Non-pigmented ciliary epithelial cell (primary cell): ENCODE data around the gene LRP2.
"Not testable (repeated sequence)": the region's sequence is repeated elsewhere in the genome, so short reads cannot be mapped to it uniquely, and the experiment has no call there.

Source experiments
- DNase-seq: peaks from one replicate; pipeline ENCODE4 v3.0.0-alpha.2; 2010; ENCODE audit warnings: low read depth

Gene LRP2

DNA sequence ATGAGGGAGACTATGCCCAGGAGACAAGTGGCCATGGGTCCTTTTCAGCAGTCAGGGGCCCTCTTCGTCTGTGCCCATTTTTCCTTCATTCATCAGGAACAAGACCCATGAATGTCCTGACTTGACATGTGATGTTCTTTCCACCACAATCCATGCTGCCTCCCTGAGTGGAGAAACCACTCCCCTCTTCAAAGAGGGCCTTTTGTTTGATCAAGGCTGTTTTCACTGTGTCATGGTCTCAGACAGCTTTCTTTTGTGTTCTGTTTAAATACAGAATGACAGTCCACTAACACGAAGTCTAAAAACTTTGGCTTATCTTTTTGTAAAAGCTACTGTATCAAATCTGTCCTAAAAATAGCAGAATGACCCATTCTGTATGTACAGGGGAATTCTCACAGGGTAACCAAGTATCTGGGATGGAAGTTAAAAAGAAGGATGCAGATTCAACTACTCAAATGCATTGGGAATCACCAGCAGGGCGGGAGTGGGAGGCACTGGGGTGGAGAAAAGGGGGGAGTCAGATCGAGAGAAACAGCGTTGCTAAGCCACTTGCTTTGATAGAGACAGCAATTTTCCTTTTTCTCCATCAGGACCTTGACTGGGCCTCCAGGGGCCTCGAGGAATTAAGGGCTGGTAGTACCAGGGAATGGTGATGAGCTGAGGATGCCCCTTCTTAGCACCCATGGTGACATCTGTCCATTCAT, 13.9 kb downstream of the LRP2 start:
- DNase-seq, result no peak

DNA sequence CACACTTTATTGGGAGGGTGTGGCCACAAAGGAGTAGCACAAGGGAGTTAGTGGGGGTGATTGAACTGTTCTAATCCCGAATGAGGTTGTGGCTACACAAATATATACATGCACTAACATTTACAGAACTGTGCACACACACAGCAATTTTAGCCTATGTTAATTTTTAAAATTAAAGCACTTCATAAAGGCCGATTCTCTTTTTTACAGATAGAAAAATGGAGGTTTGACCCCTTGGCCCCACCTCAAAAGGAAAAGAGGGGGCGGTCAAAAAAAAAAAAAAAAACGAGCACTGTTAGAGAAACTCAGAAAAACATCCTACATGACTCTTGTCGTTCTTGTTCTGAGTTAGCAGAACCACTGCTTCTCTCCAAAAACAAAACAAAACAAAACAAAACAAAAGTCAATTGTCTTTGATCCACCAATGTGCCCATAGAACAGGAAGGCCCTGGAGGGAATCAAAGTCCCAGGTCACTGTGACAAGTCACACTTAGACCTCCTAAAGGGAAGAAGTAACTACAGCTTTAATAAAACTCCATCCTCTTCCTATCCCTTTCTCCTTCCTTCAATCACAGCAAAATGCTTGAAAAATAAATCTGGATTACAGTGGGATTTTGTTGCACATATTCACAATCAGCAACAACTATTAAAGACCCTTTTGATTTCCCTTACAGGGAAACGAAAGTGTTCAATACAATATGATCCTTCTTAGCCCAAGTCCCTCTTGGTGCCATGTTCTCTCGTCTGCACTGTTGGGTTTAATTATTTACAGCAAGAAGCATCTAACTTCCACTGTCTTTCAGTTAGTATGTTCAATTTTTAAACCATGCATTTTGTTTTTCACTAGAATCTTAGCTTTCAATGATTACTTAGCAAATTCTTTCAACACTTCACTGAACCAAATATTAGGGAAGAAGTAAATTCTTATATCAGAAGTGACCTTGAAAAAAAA, 16.6 kb downstream of the LRP2 start:
- DNase-seq, result no peak

DNA sequence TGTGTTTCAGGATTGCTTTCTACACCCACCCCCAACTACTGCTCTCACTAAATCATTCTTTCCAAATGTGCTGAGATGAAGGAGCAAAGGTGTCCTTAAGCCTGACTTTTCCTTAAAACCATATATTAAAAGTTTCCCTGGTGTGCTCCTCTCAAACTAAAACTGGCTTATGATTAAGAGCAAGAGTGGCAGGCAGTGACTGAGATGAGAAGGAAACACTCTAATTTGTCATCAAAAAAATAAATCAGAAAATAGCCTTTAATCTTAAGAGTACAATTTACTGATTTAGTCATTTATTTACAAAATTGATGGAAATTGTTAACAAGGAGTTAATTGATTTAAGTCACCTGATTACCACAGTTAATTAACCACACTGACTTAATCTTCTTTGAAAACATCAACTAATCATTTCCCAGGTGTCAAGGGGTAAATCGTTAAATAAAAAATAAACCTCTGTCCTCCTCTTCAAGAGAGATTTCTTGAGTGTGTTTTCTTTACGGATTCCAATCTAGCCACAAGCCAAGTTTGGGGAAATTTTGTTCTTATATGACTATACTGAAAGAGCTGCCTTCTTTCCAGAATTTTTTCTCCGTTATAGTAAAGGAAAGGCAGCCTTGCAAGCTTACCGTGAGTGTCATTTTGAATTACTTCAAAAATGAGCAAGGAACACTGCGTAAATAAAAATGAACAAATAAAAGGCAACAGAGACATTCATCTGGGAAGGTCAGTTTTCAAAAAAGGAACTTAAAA, 17.4 kb downstream of the LRP2 start:
- DNase-seq, result no peak

DNA sequence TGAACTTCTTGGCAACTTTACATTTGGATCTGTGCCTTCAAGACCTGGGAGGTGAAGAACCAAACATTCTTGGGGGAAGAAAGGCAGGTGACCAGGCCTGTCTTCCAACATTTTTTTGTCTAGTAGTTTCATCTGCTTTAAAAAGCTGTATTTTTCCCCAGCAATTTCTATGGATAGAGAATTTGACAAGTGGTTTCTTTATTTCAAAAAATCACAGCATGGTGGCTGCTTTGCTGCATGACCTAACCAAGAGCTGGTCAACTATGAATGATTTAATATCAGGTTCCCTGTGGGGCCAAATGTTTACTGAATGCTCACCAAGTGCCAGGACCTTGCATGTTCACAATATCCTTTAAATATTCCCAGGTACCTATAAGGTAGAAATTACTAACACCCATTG, 19.1 kb downstream of the LRP2 start:
- no peak for DNase-seq

DNA sequence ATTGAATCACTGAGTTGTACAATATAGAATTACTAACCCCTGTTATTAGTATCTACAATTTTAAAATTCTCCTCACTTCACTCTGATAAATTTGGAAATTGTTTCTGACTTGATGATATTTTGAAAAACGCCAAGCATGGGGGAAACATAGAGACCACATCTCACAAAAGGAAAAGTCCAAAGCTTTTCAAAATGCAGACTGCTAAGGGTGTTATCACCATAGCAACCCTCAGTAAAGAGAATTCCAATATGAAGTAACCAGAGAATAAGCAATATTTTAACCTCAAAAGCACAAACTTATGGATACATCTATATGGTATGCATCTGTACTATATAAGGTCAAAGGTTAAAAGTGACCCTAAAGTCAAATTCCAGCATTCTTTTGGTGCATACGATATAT, 22.7 kb downstream of the LRP2 start:
- no peak for DNase-seq

DNA sequence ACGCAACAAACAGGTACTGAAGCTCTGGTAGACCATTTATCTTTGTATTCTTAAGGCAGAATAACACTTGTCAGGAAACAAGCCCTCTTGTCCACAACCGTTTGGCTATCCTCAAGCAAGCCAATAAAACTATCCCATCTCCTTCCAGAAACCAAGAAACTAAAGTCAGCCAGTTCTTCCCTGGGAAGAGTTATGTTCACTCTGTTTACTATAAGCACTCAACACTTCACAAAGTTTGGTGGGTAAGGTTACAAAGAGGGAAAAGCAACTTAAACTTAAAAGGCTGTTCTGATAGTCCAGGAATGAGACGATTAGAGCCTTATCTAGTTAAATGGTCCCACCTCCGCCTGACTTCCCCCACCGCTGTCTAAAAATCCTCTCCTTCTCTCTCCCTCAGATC, 25.6 kb downstream of the LRP2 start:
- no peak for DNase-seq

DNA sequence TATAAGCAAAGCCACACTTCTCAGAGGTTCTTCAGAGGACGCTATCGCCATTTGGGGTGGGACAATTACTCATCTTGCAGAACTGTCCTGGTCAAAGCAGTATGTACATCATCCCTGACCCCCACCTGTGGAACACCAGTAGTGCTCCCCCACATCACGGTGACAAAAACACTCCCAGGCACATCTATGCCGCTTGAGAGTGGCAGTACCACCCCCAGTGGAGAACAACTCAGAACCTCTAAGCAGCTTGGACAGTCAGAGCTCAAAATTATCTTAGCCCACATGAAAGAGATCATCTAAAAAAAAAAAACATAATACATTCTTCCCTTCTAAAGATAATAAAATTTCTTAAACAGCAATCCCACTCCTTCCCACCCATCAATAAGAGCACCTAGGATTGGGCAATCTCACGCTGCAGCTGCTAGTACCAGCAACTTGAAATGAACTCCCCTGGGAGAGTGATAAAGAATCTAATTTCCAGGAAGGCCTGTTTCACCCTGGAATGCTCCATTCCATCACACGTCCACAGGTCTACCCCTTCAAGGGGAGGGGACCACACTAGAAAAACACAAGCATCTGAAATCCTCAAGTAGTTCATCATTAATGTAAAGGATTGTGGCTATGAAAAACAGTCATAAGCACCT, 31.7 kb downstream of the LRP2 start:
- DNase-seq, result no peak

DNA sequence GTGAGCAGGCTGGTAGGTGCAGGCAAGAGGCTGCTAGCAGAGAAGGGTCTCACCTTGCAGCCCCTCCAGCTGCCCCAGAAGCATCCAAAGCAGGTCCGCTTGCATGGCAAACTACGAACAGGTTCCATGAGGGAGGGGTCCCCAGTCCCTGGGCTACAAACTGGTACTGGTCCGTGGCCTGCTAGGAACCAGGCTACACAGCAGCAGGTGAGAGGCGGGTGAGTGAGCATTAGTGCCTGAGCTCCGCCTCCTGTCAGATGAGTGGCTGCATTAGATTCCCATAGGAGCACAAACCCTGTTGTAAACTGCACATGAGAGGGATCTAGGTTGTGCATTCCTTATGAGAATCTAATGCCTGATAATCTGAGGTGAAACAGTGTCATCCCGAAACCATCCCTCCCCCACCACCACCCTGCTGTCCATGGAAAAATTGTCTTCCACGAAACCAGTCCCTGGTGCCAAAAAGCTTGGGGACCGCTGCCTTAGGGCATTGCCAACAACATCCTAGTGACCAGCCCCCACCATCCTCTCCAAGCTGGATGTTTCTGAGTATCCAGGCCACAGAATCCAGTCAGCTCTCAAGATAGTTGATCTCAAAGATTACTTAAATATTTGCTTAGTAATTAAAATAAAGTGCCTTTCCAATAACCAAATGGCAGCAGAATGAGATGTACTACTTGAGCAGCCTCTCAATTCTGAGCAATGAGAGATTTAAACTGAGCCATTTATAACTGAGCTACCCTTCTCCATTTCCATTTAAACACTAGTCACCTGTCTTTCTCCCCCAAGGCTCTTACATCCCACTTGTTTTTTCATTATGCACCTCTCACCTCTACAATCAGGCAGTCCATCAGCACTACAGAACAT, 32.4 kb downstream of the LRP2 start:
- DNase-seq, result no peak

DNA sequence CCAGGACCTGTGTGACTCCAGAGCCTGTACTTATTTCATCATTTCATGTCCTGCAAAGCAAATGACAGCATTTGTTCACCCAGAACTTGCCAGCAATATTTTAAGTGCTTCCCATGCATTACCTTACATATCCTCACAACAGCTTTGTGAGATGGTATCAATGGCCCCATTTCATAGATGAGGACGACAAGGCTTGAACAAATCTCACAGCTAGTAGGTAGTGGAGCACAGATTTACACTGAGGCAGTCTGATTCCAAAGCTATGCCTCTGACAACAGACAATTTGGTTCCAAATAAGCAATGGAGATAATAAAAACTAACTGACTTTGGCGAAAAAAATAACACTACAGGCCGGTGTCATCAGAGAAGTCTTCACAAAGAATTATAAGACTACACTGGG, 33.5 kb downstream of the LRP2 start:
- DNase-seq, result no peak

DNA sequence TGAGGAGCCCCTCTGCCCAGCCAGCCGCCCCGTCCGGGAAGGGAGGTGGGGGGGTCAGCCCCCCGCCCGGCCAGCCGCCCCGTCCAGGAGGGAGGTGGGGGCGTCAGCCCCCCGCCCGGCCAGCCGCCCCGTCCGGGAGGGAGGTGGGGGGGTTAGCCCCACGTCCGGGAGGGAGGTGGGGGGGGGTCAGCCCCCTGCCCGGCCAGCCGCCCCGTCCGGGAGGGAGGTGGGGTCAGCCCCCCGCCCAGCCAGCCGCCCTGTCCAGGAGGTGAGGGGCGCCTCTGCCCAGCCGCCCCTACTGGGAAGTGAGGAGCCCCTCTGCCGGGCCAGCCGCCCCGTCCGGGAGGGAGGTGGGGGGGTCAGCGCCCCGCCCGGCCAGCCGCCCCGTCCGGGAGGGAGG, 34.5 kb downstream of the LRP2 start:
- not testable (repeated sequence) for DNase-seq

DNA sequence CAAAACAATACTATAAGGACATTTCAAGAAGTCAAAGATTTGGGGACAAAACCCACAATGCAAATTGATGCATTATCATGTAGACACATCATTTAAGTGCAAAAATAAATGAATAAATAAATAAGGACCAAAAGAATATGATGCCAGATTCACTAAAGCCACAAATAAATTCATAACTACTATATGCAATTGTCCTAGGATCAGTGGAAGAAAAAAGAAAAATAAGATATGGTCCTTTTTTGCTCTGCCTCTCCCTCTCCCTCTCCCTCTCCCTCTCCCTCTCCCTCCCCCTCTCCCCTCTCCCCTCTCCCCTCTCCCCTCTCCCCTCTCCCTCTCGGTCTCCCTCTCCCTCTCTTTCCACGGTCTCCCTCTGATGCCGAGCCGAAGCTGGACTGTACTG, 36.4 kb downstream of the LRP2 start:
- DNase-seq, result not testable (repeated sequence)

DNA sequence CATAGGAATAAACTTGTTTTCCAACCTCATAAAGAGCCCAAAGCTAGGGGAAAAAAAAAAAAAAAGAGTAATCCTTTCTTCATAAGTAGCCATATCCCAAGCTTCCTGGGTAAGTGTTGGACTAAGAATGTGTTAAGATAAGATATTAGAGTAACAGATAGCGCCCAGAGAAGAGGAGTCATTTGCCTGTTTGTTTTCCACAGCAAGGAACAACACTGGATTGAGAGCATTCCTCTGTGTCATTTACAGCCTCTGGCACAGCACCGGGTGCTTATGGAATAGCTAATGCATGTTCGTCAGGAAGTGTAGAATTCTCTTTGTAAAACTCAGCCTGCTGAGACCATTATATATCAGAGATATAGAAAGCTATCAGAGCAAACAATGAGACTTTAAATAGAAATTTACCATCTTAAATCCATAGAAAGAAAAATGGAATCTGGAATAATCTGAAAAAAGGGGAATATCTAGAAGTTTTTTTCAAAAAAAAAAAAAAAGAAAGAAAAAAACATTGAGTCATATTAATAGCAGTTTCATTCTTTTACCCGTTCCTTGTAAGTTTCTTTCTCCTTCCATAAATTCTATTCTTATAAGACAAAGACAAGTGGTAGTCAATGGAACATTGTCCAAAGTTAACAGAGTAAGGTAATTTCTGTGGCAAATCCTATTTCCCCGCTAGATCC, 37.6 kb downstream of the LRP2 start:
- DNase-seq, result no peak

DNA sequence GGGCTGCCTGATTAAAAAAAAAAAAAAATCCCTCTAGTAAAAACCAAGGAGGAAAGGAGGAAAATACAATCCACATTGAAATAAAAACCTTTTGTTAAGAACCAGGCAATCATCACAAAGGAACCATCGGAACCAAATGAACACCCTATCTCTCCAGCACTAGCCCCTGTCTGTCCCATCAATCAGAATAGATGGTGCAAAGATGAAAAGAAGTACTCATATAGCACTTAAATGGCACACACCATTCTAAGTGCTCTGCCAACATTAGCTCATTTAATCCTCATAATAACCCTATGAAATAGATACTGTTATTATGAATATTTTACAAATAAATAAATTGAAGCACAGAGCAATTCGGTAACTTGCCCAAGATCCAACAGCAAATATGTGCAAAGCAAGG, 38.5 kb downstream of the LRP2 start:
- no peak for DNase-seq

DNA sequence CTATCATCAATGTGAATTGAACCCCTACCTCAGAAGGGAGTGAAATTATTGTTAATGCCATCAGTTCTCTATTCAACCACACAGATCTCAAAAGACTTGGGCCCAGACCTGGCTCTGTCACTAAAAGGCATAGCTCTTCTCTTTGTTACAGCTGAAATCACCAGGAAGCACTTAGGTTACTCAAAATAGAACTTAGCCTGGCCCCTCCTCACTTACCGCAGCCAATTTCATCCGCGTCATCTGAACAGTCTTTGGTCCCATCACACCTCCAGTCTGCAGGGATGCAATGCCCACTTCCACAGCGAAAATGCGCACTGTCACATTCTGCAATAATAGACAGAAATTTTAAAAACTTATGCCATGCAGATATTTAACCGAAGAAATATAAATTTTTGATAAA, 41.8 kb downstream of the LRP2 start:
- no peak for DNase-seq

DNA sequence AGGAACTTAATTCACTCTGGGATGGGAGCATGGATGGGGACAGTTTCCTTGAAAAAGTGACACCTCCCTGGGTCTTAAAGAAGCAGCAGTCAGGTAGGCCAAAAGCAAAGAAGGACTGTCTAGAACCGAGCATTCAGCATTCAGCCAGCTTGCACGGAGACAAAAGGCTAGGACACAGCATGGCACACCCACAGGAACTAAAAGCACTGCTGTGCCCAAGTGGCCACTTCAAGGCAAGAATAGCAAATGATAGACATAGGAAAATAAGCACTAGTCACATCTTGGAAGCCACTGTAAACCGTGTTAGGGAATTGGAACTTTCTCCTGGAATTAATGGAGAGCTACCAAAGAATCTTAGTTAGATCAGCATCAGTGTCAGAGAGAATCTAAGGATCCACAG, 47.0 kb downstream of the LRP2 start:
- no peak for DNase-seq

DNA sequence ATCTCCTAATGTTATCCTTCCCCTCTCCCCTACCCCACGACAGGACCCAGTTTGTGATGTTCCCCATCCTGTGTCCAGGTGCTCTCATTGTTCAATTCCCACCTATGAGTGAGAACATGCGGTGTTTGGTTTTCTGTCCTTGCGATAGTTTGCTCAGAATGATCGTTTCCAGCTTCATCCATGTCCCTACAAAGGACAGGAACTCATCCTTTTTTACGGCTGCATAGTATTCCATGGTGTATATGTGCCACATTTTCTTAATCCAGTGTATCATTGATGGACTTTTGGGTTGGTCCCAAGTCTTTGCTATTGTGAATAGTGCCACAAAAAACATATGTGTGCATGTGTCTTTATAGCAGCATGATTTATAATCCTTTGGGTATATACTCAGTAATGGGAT, 54.0 kb downstream of the LRP2 start:
- DNase-seq, result not testable (repeated sequence)

DNA sequence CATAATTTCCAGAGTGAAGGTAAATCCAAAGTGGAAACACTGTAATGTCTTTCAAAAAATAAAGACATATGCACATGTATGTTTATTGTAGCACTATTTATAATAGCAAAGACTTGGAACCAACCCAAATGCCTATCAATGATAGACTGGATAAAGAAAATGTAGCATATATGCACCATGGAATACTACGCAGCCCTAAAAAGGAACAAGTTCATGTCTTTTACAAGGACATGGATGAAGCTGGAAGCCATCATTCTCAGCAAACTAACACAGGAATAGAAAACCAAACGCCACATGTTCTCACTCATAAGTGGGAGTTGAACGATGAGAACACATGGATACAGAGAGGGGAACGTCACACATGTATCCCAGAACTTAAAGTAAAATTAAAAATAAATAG, 57.6 kb downstream of the LRP2 start:
- DNase-seq, result not testable (repeated sequence)

DNA sequence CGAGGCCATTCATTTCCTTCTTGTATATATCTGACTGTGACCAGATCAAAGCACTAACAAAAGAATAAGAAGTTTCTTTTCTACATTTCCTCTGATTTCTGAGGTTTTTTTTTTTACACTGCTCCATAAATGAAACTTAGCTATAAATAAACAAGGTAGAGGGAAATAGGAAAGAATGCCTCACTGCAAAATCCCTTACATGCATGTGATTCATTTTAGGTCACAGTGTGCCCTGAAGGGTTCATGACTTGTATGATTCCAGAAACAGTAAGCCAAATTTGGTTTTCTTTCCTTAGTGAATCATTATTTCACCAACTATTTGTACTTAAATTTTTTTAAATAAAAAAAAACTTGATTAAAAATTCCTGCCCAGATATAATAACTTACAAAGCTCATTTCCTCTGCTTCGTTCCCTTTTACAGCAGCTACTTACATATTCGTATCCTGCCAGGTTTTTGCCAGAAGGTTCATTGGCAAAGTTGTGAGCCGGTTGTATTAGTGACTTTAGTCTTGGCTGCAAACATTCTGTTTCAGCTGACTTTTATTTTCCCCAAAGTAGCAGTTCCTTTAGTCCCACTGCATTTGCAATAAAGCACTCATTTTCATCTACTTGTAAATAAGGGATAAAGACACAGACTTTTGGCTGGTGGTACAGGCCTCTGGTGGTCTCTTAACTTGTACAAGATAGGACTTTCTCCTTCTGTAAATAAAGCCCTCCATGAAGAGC, 58.6 kb downstream of the LRP2 start:
- no peak for DNase-seq

DNA sequence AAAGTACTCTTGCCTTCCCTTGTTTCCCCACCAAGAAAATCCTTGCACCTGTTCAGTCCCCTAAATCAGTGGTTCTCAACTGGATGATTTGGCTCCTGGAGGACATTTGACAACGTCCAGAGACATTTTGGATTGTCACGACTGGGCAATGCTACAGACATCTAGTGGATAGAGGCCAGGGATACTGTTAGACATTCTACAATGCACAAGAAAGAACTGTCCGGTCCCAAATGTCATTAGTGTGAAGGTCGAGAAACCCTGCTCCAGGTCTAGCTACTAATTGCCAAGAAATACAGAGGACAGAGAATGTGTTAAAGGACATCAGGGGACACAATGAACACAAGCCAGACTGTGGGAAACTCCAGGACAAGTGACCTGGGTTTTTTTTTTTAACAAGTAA, 60.0 kb downstream of the LRP2 start:
- no peak for DNase-seq
